Measurements from ENCODE around the gene NOS1AP.

DNA sequence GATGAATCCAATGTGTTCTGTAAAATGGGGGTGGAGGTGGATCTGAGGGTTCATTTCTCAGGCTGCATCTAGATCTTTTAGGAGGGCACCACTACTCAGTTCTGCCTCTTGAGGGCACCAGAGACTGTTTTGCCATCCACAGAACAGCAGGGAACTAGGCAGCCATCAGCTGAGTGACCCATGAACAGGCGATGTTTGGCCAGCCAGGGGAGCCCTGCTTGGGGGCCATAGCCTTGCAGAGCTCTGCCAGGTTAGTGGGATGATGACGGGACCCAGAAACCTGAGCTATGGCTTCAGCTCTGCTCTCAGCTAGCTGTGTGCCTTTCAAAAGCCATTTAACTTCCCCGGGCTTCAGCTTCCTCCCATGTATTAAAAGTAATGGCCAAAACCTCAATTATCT is 13.4 kb upstream of the NOS1AP start:
- TF ChIP-seq POLR2A (IDR thresholded peaks at IDR 0.05; ENCODE audit: extremely low read depth, insufficient read length) (no peak), CTCF (IDR thresholded peaks at IDR 0.05; ENCODE audit: low read depth, low read length) (peak; percentile 84), MAX (IDR thresholded peaks at IDR 0.05; ENCODE audit: low read depth, low read length) (peak; percentile 6; the same call in 1 of the 2 replicates)
